Brain pericyte (primary cell): ENCODE measurements around the gene SRI.
"Not testable (repeated sequence)": the region's sequence is repeated elsewhere in the genome, so short reads cannot be mapped to it uniquely, and the experiment has no call there.

Source experiments
- DNase-seq: peaks from one replicate; pipeline ENCODE4 v3.0.0-alpha.2; 2012; ENCODE audit warnings: low read depth, low spot score

SRI gene

GRCh38 chr7:88184848-88185304 lies 35.0 kb downstream of the SRI start:
- DNase-seq = no peak

DNA sequence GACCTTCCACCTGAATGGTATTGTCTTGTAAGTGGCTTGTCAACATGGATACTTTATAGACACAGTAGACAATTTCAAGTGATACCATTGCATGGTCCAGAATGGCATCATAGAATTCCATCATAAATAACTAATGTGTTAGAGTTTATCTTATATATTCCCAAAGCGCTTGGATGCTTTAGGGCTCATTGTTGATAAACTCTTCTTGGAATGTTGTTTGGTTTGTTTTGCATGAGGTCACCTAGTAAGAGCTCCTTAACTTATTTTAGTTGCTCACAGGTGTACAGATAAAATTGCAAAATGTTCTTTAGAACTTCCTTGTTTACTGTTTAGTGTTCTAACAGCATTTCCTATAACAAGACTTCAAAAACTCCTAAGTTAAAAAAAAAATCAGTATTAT lies 36.8 kb downstream of the SRI start:
- DNase-seq = no peak

DNA sequence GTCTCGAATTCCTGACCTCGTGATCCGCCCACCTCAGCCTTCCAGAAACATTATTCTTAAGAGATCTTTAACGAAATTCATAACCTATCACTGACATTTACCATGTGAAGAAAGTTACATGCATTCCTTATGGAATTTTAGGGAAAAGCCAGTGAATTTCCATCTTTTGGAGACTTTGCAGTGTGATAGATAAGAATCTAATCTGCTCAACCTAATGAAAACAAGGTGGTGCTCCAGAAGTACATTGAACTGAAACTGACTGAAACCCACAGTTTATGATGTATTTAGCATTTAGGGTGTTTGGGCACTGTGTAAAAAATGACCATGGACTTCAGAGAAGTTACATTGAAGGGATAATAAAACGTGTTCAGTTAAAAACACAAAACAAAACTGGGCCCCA lies 43.6 kb downstream of the SRI start:
- no peak for DNase-seq

- no peak for DNase-seq
Measured at GRCh38 chr7:88172842-88173241, 47.0 kb downstream of the SRI start.

- no peak for DNase-seq
Measured at GRCh38 chr7:88169717-88170320, 50.0 kb downstream of the SRI start.

GRCh38 chr7:88167721-88168120 lies 52.1 kb downstream of the SRI start:
- DNase-seq = no peak

DNA sequence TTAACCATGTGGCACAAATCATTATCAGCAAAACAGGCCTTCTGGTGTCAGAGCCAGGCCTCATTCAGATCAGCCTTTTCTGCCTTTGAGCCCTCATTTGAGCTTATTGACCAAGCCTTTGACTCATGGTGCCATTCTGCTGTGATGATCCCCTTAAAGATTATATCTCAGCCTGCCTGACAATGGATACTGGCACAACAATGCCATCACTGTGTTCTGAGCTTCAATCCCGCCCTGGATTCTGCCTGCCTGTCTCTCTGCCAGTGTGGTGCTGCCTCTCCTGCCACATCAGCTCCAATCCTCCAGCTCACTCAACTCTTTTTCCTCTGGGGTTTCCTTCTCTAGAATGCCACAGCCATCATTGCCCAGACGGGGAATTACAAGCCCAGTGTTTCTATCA lies 52.6 kb downstream of the SRI start:
- no peak for DNase-seq

DNA sequence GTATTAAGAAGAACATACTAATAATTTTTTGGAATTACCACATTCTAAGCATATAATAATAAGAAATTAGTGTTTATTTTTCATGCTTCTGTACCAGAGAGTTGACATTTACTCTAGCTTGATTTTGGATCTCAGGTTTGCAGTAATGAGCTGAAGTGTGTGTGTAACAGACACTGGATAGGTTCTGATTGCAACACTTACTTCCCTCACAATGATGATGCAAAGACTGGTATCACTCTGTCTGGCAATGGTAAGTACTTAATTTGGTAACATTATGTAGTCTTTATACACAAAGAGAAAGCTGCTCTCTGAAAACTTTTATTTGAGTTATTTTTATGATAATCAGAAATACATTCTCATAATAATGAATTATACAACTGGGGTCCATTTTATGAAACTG lies 54.1 kb downstream of the SRI start:
- no peak for DNase-seq

- DNase-seq = not testable (repeated sequence)
Measured at GRCh38 chr7:88159741-88160140, 60.1 kb downstream of the SRI start.

DNA sequence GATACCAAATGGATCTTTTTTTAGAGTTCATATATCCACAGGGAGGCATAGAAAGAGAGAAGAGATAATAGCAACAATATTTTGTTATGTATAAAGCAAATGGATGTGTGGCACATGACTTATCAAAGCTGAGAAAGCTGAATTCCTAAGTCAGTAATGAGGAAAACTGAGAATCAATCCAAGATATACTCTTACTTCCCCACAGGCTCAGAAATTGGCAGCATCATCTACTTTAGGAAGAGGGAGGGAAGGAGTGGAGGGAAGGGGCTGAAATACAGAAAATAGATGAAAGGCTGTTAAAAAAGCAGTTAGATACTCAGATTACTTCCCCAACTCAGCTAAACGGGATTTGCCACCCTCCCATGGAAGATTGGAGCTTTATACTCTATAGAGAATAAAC lies 63.5 kb downstream of the SRI start:
- DNase-seq = no peak

DNA sequence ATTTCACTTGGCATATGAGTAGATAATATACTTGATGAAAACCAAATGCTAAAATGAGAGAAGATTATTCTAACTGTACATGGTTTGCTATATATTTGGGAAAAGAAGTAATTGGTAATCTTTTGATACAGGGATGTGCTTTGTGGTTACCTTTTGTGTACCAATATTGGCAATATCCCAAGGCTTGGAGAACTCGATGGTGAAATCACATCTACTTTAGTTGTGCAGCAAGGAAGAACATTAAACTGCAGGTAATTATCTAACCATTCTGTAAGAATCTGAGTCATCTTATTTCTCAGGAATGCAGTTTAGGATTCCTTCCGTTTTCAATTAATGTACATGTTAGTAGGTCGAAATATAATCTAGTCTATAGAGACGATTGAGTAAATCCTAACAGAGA lies 64.1 kb downstream of the SRI start:
- no peak for DNase-seq
